Measurements from ENCODE around the gene FBN2. TPM values are rescaled to one million over a fixed set of nuclear protein-coding genes. Genes with fewer than 3 reads are reported as not detected.

Gene FBN2
- total and polyA plus RNA-seq, 2 of the 4 experiments (the other 2 are of a cell fraction) = 26.7 to 69.0 TPM

GRCh38 chr5:128532127-128532526 is 5.9 kb downstream of the FBN2 start:
- H4K8ac ChIP-seq (ENCODE audit: low read depth in 2 of 2, low read length in 2 of 2) = no peak overlapping the region
- no peak overlapping the region for H3K4me3 ChIP-seq (ENCODE audit: insufficient read depth, low read depth, low read length)
- peaks cover 11% of the 10 kb centered on the region for H3K9me1 ChIP-seq (ENCODE audit: insufficient read depth, low read length)
- CTCF ChIA-PET = no interaction called here
- H2AFZ ChIP-seq (replicated peaks; ENCODE audit: low read length, poor library complexity) = no peak overlapping the region
- no peak overlapping the region for H2BK15ac ChIP-seq (ENCODE audit: low read depth, low read length)
- H3K4ac ChIP-seq (ENCODE audit: low read depth, low read length) = no peak overlapping the region
- intact Hi-C loops (cut with micrococcal nuclease) (loop anchor here (10.0 kb wide), 1 partner anchor 113 kb away; no protein-coding TSS in a partner anchor), in situ Hi-C loops (cut with MboI; ENCODE audit: low sequenced_read_pairs) (no loop called here), dilution Hi-C loops (cut with HindIII; ENCODE audit: low sequenced_read_pairs, unreplicated experiment) (no loop called here)
- no peak overlapping the region for H3K27ac ChIP-seq (ENCODE audit: insufficient read depth, low read length)
- no peak overlapping the region for H3K9ac ChIP-seq (ENCODE audit: low read depth, low read length)
- H3K56ac ChIP-seq (ENCODE audit: extremely low read depth, insufficient read depth, low read length) = no peak overlapping the region
- no peak for TF ChIP-seq FOS (IDR thresholded peaks at IDR 0.05; ENCODE audit: low read depth, low read length)
- TF ChIP-seq RFX5 (IDR thresholded peaks at IDR 0.05; ENCODE audit: low read depth, low read length) = no peak
- TF ChIP-seq RCOR1 (IDR thresholded peaks at IDR 0.05; ENCODE audit: insufficient replicate concordance, low read length) = no peak
- TF ChIP-seq BHLHE40 (IDR thresholded peaks at IDR 0.05; ENCODE audit: low read depth, low read length) = no peak
- no peak for TF ChIP-seq CEBPB (IDR thresholded peaks at IDR 0.05; ENCODE audit: low read depth, low read length)
- TF ChIP-seq RAD21 (IDR thresholded peaks at IDR 0.05; ENCODE audit: low read length) = no peak
- TF ChIP-seq ELK1 (IDR thresholded peaks at IDR 0.05; ENCODE audit: borderline replicate concordance, low read depth, low read length) = no peak
- no peak for TF ChIP-seq CTCF (conservative IDR thresholded peaks at IDR 0.05; ENCODE audit: low read depth, low read length)
- TF ChIP-seq NFE2L2 (IDR thresholded peaks at IDR 0.05; ENCODE audit: low read depth, low read length) = no peak
- no peak for TF ChIP-seq CHD1 (IDR thresholded peaks at IDR 0.05; ENCODE audit: low read depth, low read length)
- no peak for TF ChIP-seq SMC3 (IDR thresholded peaks at IDR 0.05; ENCODE audit: low read depth, low read length)
- no peak for TF ChIP-seq MXI1 (IDR thresholded peaks at IDR 0.05; ENCODE audit: borderline replicate concordance, low read depth, low read length)
- no CpG with 5 or more reads among the region's 3 CpGs for WGBS, 2 experiments (ENCODE audit: extremely low coverage in 2 of 2, insufficient read length in 1 of 2)
- no peak overlapping the region for H4K5ac ChIP-seq (ENCODE audit: low read depth, low read length)
- peaks cover 26% of the 10 kb centered on the region for H3K36me3 ChIP-seq (ENCODE audit: control insufficient read depth, insufficient read depth, low read length)
- H3K23ac ChIP-seq (ENCODE audit: low read depth, low read length) = no peak overlapping the region
- no peak overlapping the region for H2BK120ac ChIP-seq (ENCODE audit: low read depth, low read length)
- H2AK5ac ChIP-seq (ENCODE audit: low read depth, low read length) = no peak overlapping the region
- no TSS peak for BruUV-seq (replicated peaks)
- H3K14ac ChIP-seq (replicated peaks; ENCODE audit: low read depth, low read length) = no peak overlapping the region
- no peaks in the 10 kb centered on the region for H3K27me3 ChIP-seq (ENCODE audit: control insufficient read depth, insufficient read depth, low read length)
- no peak overlapping the region for H4K91ac ChIP-seq (ENCODE audit: insufficient read depth, low read depth, low read length)
- ATAC-seq (ENCODE audit: low read depth) = no peak
- H3K9me3 ChIP-seq (ENCODE audit: control insufficient read depth, insufficient read depth, low read length) = no peaks in the 10 kb centered on the region
- no peak for DNase-seq
- no peak overlapping the region for H2BK20ac ChIP-seq (ENCODE audit: low read depth, low read length)
- H4K20me1 ChIP-seq (ENCODE audit: insufficient read depth, low read length) = peaks cover 32% of the 10 kb centered on the region; the same call in 1 of the 2 replicates
- H2AK9ac ChIP-seq (replicated peaks; ENCODE audit: low read depth, low read length, poor library complexity) = no peak overlapping the region
- H3K18ac ChIP-seq (ENCODE audit: low read depth, low read length) = no peak overlapping the region
- H2BK5ac ChIP-seq (ENCODE audit: low read depth, low read length, poor library complexity, severe bottlenecking) = no peak overlapping the region
- POLR2A ChIA-PET (ENCODE audit: unreplicated experiment) = interaction anchor here (0.6 kb wide), 1 partner anchor 92 kb away, joined by 3 read pairs; no protein-coding TSS in a partner anchor
- H3K79me1 ChIP-seq (ENCODE audit: low read depth in 1 of 2, low read length in 2 of 2) = peaks cover 7 to 26% of the 10 kb centered on the region in 2 experiments; a peak in 3 of 4 replicates
- peaks cover 4% of the 10 kb centered on the region for H3K4me1 ChIP-seq (ENCODE audit: control insufficient read depth, insufficient read depth, low read length)
- H3K4me2 ChIP-seq (ENCODE audit: low read depth, low read length) = no peak overlapping the region
